Mesenchymal stem cell (in vitro differentiated cells and primary cell): Measurements from ENCODE around the gene PLEK.

Experiments
- DNase-seq: peaks from one replicate; pipeline ENCODE4 v3.0.0-alpha.2; 2013
- H2AFZ ChIP-seq: one replicate; pipeline ENCODE4 v1.6.1; 2013; ENCODE audit warnings: low read depth, mild to moderate bottlenecking, control low read depth, inconsistent platforms, low read length, moderate library complexity
- H2AK5ac ChIP-seq: 2 replicates; pipeline ENCODE4 v1.6.1; 2013; ENCODE audit warnings: low read length, moderate library complexity, mild to moderate bottlenecking, inconsistent platforms; ENCODE audit not compliant: severe bottlenecking
- H2BK120ac ChIP-seq: one replicate; pipeline ENCODE4 v1.6.1; 2013; ENCODE audit warnings: low read depth, mild to moderate bottlenecking, inconsistent platforms, low read length, moderate library complexity
- H2BK12ac ChIP-seq, 2 experiments: one replicate each; pipeline ENCODE4 v1.6.1; 2013; ENCODE audit warnings: inconsistent platforms in 2 of 2, low read length in 2 of 2, mild to moderate bottlenecking in 2 of 2, moderate library complexity in 2 of 2, control low read depth in 1 of 2
- H2BK15ac ChIP-seq: one replicate; pipeline ENCODE4 v1.6.1; 2013; ENCODE audit warnings: mild to moderate bottlenecking, low read depth, inconsistent platforms; ENCODE audit not compliant: poor library complexity, severe bottlenecking
- H2BK5ac ChIP-seq: 2 replicates; pipeline ENCODE4 v1.6.1; 2013; ENCODE audit warnings: low read depth, mild to moderate bottlenecking, low read length, control low read depth, inconsistent platforms; ENCODE audit not compliant: poor library complexity, severe bottlenecking
- H3K14ac ChIP-seq, 2 experiments: one replicate each; pipeline ENCODE4 v1.6.1; 2013; ENCODE audit warnings: inconsistent platforms in 2 of 2, low read length in 2 of 2, control low read depth in 1 of 2, mild to moderate bottlenecking in 1 of 2, moderate library complexity in 1 of 2
- H3K18ac ChIP-seq, 2 experiments: one replicate each; pipeline ENCODE4 v1.6.1; 2013; ENCODE audit warnings: inconsistent platforms in 2 of 2, low read length in 2 of 2, control low read depth in 1 of 2, low read depth in 1 of 2, mild to moderate bottlenecking in 1 of 2
- H3K23ac ChIP-seq, 2 experiments: one replicate each; pipeline ENCODE4 v1.6.1; 2013; ENCODE audit warnings: inconsistent platforms in 2 of 2, low read length in 2 of 2, mild to moderate bottlenecking in 2 of 2, moderate library complexity in 2 of 2, control low read depth in 1 of 2
- H3K27ac ChIP-seq: 2 replicates; pipeline ENCODE4 v1.5.1; 2013; ENCODE audit warnings: mild to moderate bottlenecking, moderate library complexity, low read length, control low read depth, inconsistent platforms; ENCODE audit not compliant: poor library complexity, severe bottlenecking
- H3K27me3 ChIP-seq, 2 experiments: 2 replicates each; pipeline versions ENCODE4 v1.6.1 to v1.7.0; 2013; ENCODE audit warnings: low read length in 2 of 2, mild to moderate bottlenecking in 2 of 2, moderate library complexity in 2 of 2, control low read depth in 1 of 2, inconsistent platforms in 1 of 2; ENCODE audit not compliant: control insufficient read depth in 1 of 2, insufficient read depth in 1 of 2
- H3K36me3 ChIP-seq, 2 experiments: 2 replicates each; pipeline versions ENCODE4 v1.6.1 to v1.7.0; 2013; ENCODE audit warnings: low read length in 2 of 2, control low read depth in 1 of 2, inconsistent platforms in 1 of 2, low read depth in 1 of 2, mild to moderate bottlenecking in 1 of 2; ENCODE audit not compliant: insufficient read depth in 2 of 2, control insufficient read depth in 1 of 2
- H3K4ac ChIP-seq, 2 experiments: one replicate each; pipeline ENCODE4 v1.6.1; 2013; ENCODE audit warnings: inconsistent platforms in 2 of 2, low read length in 2 of 2, mild to moderate bottlenecking in 2 of 2, moderate library complexity in 2 of 2, control low read depth in 1 of 2, low read depth in 1 of 2
- H3K4me1 ChIP-seq: 2 replicates; pipeline ENCODE4 v1.6.1; 2013; ENCODE audit warnings: low read depth, low read length, control low read depth; ENCODE audit not compliant: control insufficient read depth, insufficient read depth
- H3K4me2 ChIP-seq: 2 replicates; pipeline ENCODE4 v1.6.1; 2013; ENCODE audit warnings: low read length, mild to moderate bottlenecking, inconsistent platforms; ENCODE audit not compliant: poor library complexity, severe bottlenecking
- H3K4me3 ChIP-seq, 2 experiments: 2 replicates each; pipeline versions ENCODE4 v1.5.1 to v1.7.0; 2013; ENCODE audit warnings: low read length in 2 of 2, mild to moderate bottlenecking in 2 of 2, control low read depth in 1 of 2, low read depth in 1 of 2; ENCODE audit not compliant: insufficient read depth in 1 of 2
- H3K79me1 ChIP-seq: replicated peaks from 2 replicates; pipeline ENCODE4 v1.6.1; 2013; ENCODE audit warnings: mild to moderate bottlenecking, control low read depth, low read length, inconsistent platforms; ENCODE audit not compliant: poor library complexity, severe bottlenecking
- H3K9ac ChIP-seq: 2 replicates; pipeline ENCODE4 v1.7.0; 2013; ENCODE audit warnings: mild to moderate bottlenecking, low read length, moderate library complexity
- H3K9me3 ChIP-seq: 2 replicates; pipeline ENCODE4 v1.7.0; 2013; ENCODE audit warnings: mild to moderate bottlenecking, low read length; ENCODE audit not compliant: control insufficient read depth
- H4K8ac ChIP-seq: one replicate; pipeline ENCODE4 v1.6.1; 2013; ENCODE audit warnings: inconsistent platforms, mild to moderate bottlenecking, low read length, moderate library complexity
- H4K91ac ChIP-seq: one replicate; pipeline ENCODE4 v1.6.1; 2013; ENCODE audit warnings: mild to moderate bottlenecking, low read length, inconsistent platforms
- WGBS: methylation state at CpG from one replicate; pipeline ENCODE4 v1.1.7; 2013; ENCODE audit warnings: mixed read lengths; 5-methylcytosine and 5-hydroxymethylcytosine counted together

PLEK gene

GRCh38 chr2:68340226-68341061 lies 24.6 kb upstream of the PLEK start:
- WGBS: 77% methylated on average over 5 of the region's 5 CpGs

GRCh38 chr2:68341062-68341329 lies 24.1 kb upstream of the PLEK start:
- Histone ChIP-seq H3K18ac (no peak overlapping the region), H3K27ac (no peak overlapping the region), H2BK5ac (no peak overlapping the region), H3K4me3 (no peak overlapping the region), H3K36me3 (no peaks in the 10 kb centered on the region), H3K14ac (no peak overlapping the region), H2BK15ac (no peak overlapping the region), H2AK5ac (no peak overlapping the region), H3K79me1 (no peaks in the 10 kb centered on the region), H3K4me2 (no peak overlapping the region), H2AFZ (no peak overlapping the region), H3K4me1 (peaks cover 1% of the 10 kb centered on the region), H4K91ac (no peak overlapping the region), H2BK120ac (no peak overlapping the region), H3K9me3 (no peaks in the 10 kb centered on the region), H3K4ac (no peak overlapping the region), H2BK12ac (no peak overlapping the region), H3K9ac (no peak overlapping the region), H3K27me3 (peaks cover 0 to 10% of the 10 kb centered on the region in 2 experiments), H3K23ac (no peak overlapping the region), H4K8ac (no peak overlapping the region)
- whole genome bisulfite sequencing: 85% methylated on average over 3 of the region's 3 CpGs
- DNase-seq: no peak

More at GRCh38 chr2:68340226-68341061, 24.6 kb upstream of the PLEK start:
- Histone ChIP-seq H3K9ac (no peak overlapping the region), H4K91ac (no peak overlapping the region), H2AK5ac (no peak overlapping the region), H2BK120ac (no peak overlapping the region), H3K27ac (no peak overlapping the region), H3K4me3 (no peak overlapping the region), H3K4me1 (peaks cover 1% of the 10 kb centered on the region), H2BK12ac (no peak overlapping the region), H3K23ac (no peak overlapping the region), H4K8ac (no peak overlapping the region), H2BK5ac (no peak overlapping the region), H3K4ac (no peak overlapping the region), H3K9me3 (no peaks in the 10 kb centered on the region), H3K14ac (no peak overlapping the region), H3K79me1 (no peaks in the 10 kb centered on the region), H3K36me3 (no peaks in the 10 kb centered on the region), H3K18ac (no peak overlapping the region), H2AFZ (no peak overlapping the region), H3K27me3 (peaks cover 0 to 10% of the 10 kb centered on the region in 2 experiments), H2BK15ac (no peak overlapping the region), H3K4me2 (no peak overlapping the region)
- DNase-seq: no peak

GRCh38 chr2:68341583-68341982 lies 23.5 kb upstream of the PLEK start:
- H3K27ac ChIP-seq: no peak overlapping the region
- no peak overlapping the region for H4K91ac ChIP-seq
- peaks cover 0 to 10% of the 10 kb centered on the region in 2 experiments for H3K27me3 ChIP-seq
- no peaks in the 10 kb centered on the region for H3K9me3 ChIP-seq
- H3K36me3 ChIP-seq: no peaks in the 10 kb centered on the region
- H3K23ac ChIP-seq: no peak overlapping the region
- no peak overlapping the region for H2AK5ac ChIP-seq
- no peak overlapping the region for H3K18ac ChIP-seq
- no peak overlapping the region for H3K4me2 ChIP-seq
- H2BK120ac ChIP-seq: no peak overlapping the region
- H3K9ac ChIP-seq: no peak overlapping the region
- no peak for DNase-seq
- H3K4ac ChIP-seq: no peak overlapping the region
- 66% methylated on average over 2 of the region's 4 CpGs for WGBS
- no peak overlapping the region for H3K14ac ChIP-seq
- H3K4me3 ChIP-seq: no peak overlapping the region
- no peak overlapping the region for H2AFZ ChIP-seq
- H2BK15ac ChIP-seq: no peak overlapping the region
- no peaks in the 10 kb centered on the region for H3K79me1 ChIP-seq
- H2BK5ac ChIP-seq: no peak overlapping the region
- no peak overlapping the region for H2BK12ac ChIP-seq
- no peak overlapping the region for H4K8ac ChIP-seq
- peaks cover 1% of the 10 kb centered on the region for H3K4me1 ChIP-seq

GRCh38 chr2:68342470-68342869 lies 22.6 kb upstream of the PLEK start:
- Histone ChIP-seq H3K9me3 (no peaks in the 10 kb centered on the region), H3K4me2 (no peak overlapping the region), H3K79me1 (no peaks in the 10 kb centered on the region), H2BK15ac (no peak overlapping the region), H3K9ac (no peak overlapping the region), H2AK5ac (no peak overlapping the region), H3K27me3 (peaks cover 0 to 10% of the 10 kb centered on the region in 2 experiments), H3K27ac (no peak overlapping the region), H3K23ac (no peak overlapping the region), H3K4me1 (peaks cover 1% of the 10 kb centered on the region), H3K4me3 (no peak overlapping the region), H2BK120ac (no peak overlapping the region), H3K4ac (no peak overlapping the region), H4K8ac (no peak overlapping the region), H2AFZ (no peak overlapping the region), H3K36me3 (no peaks in the 10 kb centered on the region), H3K14ac (no peak overlapping the region), H2BK12ac (no peak overlapping the region), H3K18ac (no peak overlapping the region), H4K91ac (no peak overlapping the region), H2BK5ac (no peak overlapping the region)
- DNase-seq: no peak
- WGBS: 95% methylated on average over 1 of the region's 1 CpG
